GM18870 (cell line): ENCODE measurements around the gene SF3A2.
"Not testable (repeated sequence)": the region's sequence is repeated elsewhere in the genome, so short reads cannot be mapped to it uniquely, and the experiment has no call there.

ENCODE experiments used
- ATAC-seq: cut with Tn5 transposase; IDR thresholded peaks from one replicate; pipeline ENCODE4 v1.9.1; 2021; ENCODE audit warnings: moderate library complexity; ENCODE audit not compliant: unreplicated experiment

Gene SF3A2

DNA sequence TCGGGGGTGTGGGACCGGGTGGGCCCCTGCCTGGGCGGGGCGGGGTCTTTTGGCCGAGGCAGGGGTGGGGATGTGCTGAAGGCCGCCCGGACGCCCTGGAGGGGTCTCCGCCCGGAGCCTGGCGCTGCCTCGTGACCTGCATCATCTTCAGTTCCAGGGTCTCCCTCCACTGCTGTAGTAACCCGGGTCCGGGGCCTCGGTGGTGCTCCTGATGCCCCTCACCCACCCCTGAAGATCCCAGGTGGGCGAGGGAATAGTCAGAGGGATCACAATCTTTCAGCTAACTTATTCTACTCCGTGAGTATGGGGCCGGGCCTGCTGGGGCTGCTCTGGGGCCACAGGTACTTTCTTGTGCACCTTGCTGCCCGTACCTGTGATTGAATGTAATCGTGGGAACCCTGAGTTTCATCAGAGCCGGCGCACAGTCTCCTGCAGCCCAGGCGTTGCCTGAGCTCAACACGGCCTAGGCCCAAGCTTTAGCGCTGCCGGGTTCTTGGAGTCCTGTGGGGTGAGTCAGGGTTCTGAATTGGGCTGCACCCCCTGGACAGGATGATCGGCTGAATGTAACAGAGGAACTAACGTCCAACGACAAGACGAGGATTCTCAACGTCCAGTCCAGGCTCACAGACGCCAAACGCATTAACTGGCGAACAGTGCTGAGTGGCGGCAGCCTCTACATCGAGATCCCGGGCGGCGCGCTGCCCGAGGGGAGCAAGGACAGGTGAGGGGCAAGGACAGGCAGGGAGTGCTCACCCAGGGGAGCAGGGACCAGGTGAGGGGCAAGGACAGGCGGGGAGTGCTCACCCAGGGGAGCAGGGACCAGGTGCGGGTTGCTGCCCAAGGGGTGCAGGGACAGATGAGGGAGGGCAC, 34.8 kb downstream of the SF3A2 start:
- ATAC-seq: no peak

DNA sequence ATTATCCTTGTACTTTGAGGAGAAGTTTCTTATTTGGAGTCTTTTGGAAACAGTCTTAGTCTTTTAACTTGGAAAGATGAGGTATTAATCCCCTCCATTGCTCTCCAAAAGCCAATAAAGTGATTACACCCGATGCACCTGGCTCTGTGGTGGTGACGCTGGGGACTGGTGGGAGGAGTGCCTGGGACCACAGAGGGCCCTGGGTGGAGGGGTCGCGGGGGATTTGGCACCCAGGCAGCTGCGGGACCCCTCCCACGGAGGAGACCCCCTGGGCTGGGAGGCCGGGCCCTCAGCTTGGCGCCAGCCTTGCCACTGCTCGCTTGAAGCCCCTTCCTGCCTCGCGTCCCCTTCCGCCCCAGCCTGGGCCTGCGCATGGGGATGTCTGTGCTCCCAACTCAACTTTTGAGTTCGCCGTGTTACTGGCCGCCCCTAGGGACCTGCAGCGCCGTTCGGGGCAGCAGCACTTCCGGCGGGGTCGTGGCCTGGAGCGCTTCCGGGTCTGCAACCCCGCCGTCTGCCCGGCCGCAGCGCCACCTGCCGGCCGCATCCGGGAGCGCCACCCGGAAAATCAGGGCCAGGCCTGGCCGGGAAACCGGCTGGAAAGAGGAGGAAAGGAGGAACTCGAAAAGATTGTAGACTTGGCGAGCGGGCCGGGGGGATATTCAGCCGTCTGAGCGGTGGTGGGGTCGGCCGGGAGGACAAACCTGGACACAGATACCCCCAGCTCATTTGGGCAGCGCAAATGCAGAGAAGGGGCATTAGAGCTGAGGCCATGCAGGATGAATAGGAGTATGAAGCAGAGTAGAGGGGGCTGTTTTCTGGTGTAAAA, 36.9 kb downstream of the SF3A2 start:
- ATAC-seq: no peak

DNA sequence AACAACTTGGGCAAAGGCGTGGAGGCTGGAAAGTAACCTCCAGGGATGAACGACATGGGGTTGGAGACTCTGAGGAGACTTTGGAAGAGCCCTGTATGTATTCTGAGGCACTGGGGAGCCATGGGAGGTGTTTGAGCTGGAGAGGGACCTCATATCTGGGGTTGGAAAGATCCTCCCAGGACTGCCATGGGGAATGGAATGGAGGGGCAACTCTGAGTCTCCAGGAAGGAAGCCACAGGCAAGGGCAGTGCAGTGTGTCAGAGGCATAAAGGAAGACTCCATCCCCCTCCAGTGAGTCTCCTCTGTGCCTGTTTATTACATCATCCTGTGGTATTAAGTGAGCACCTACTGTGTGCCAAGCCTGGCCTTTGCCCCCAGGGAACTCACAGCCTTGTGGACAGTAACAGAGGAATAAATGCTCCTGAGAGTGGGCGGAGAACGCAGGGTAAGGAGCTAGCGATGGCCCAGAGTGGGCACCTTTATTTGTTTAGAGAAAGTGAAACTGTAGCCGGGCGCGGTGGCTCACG, 37.6 kb downstream of the SF3A2 start:
- ATAC-seq: no peak

DNA sequence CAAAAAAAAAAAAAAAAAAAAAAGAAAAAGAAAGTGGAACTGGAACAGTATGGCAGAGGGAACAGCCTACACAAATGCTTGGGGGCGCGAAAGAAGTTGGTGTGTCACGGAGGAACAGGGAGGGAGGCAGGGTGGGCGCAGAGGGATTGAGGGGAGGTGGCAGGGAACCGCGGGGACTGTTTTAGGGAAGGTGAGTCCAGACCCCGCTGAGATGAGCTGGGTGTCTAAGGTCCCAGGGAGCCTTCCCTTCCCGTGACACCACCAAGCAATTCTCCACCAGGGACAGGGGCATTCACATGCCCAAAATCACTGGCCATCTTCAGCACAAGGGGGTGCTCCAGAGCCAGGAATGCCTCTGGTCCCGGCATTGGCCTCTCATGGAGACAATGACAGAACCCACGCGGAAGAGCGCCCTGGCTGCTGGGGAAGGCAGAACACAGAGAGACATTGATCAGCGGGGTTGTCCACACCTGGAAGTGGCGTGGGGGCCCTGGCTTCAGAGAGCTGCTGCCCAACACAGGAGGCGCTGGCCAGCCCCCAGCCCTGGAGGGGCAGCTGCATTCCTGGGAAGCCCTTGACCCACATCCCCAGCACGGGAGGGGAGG, 38.4 kb downstream of the SF3A2 start:
- ATAC-seq: no peak

DNA sequence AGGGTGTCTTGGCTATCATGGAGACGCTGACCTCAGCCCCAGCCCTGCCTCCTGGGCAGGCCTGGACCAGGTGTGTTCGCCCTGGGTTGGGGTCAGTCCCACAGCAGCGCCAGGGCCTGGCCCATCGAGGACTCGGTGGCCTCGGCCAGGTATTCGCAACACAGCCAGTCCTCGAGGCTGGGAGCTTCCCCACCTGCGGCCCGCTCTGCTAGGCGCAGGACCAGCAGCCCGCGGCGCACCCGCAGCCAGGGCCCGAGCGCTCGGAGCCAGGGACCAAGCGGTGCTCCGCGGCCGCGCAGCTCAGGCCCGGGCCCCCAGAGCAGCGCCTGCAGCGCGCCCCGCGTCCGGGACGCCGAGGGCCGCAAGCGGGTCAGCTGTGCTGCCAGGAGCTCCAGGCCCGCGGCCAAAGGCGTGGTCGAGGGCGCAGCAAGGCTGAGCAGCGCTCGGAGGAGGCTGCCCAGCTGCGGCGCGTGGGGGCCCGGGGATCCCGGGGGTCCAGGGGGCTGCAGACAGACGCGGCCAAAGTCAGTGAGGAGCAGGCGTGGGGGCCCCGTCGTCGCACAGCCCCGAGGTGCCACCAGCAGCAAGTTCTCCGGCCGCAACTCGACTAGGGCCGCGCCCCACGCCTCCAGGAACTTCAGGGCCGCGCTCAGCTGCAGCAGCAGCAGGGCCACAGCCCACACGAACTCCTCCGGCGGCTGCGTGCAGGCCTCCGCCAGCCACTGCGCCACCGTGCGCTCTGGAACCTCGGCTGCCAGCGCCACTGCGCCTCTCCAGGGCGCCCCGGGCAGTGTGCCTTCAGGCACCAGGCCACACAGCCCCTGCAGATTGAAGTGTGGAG, 39.2 kb downstream of the SF3A2 start:
- no peak for ATAC-seq

DNA sequence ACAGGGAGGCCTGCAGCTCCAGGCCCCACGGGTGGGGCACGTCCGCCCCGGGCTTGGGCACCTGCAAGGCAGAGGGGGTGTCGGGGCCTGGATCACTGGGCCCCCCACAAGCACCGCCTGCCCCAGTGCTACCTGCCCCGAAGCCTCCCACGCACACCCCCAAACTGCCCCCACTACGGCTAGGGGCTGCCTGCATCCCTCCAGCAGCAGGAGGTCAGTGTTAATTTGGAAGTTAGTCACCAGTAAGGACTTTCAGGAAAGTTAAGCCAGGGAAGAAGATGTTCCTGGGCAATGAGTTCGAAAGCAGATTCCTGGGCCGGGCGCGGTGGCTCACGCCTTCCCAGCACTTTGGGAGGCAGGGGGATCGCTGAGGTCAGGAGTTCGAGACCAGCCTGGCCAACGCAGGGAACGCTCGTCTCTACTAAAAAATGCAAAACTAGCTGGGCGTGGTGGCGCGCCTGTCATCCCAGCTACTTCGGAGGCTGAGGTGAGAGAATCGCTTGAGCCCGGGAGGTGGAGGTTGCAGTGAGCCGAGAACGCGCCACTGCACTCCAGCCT, 39.9 kb downstream of the SF3A2 start:
- no peak for ATAC-seq

DNA sequence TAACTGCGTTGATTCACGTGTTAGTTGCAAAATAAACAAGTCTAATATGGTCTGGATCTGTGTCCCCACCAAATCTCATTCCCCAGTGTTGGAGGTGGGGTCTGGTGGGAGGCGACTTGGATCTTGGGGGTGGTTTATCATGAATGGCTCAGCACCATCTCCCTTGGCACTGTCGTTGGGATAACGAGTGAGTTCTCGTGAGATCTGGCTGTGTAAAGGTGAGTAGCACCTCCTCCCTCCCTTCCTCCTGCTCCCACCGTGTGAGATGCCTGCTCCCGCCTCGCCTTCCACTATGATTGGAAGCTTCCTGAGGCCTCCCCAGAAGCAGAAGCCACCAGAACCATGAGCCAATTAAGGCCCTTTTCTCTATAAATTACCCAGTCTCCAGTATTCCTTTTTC, 40.5 kb downstream of the SF3A2 start:
- no peak for ATAC-seq

DNA sequence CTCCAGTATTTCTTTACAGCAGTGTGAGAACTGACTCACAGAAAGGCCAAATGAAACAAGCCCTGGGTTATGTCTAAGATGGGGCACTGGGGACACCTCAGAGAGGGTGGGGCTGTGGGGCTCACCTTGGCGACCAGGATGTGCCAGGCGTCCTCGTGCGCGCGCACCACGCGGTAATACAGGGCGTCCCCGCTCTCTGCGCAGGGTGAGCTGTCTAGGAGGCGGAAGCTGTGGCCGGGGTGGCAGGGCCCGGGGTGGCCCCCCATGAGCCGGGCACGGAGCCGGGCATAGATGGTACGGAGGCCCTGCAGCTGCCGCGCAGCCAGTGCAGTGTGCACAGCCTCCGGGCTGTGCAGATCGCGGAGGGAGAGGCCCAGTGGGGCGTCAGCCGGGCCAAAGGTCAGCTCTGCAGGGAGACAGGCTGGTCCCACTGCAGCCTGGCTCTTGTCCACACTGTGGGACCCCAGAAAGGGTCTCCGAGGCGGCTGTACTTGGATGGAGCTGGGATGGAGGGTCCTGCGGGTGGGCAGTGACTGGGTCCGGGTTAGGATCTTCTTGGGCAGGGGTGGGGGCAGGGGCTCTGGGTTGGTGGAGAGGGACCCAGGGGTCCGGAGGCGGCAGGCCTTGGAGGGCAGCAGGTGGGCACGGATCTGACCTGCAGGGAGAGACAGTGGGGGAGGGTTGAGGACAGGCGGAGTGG, 42.0 kb downstream of the SF3A2 start:
- ATAC-seq: no peak

DNA sequence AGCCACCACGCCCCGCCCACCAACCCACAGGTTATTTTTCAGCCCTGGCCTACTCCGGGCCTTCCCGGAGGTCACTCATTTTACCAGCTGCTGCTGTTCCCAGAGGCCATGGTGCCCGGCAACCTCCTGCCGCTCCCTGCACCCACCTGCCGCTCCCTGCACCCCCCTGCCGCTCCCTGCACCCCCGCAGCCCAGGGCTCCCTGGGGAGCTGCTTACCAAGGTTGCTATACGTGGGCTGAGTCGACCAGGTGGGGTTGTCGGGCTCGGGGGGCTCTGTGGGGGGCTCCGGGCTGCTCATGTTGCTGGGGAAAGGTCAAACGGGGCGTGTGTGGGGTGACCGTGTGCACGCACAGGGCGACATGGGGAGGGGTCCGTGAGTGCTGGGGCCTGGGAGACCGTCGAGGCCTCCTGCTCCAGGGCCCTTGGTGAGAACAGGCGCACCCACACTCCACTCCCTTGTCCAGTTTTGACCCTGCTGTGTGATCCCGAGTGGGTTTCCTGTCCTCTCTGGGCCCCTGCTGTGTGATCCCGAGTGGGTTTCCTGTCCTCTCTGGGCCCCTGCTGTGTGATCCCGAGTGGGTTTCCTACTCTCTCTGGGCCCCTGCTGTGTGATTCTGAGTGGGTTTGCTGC, 44.1 kb downstream of the SF3A2 start:
- ATAC-seq: no peak

DNA sequence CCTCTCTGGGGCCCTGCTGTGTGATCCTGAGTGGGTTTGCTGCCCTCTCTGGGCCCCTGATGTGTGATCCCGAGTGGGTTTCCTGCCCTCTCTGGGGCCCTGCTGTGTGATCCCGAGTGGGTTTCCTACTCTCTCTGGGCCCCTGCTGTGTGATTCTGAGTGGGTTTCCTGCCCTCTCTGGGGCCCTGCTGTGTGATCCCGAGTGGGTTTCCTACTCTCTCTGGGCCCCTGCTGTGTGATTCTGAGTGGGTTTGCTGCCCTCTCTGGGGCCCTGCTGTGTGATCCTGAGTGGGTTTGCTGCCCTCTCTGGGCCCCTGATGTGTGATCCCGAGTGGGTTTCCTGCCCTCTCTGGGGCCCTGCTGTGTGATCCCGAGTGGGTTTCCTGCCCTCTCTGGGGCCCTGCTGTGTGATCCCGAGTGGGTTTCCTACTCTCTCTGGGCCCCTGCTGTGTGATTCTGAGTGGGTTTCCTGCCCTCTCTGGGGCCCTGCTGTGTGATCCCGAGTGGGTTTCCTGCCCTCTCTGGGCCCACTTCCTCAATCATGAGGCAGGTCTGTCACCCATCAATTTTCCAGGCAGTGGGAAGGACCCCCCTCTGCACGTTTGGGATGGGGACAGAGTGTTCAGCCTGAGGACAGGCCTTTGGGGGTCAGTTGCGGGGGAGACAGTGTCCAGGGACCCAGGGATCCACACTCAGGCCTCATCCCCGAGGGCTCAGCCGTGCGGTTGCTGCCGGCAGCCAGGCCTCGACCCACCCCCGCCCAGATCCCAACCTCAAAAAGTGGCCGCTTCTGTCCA, 44.8 kb downstream of the SF3A2 start:
- not testable (repeated sequence) for ATAC-seq

DNA sequence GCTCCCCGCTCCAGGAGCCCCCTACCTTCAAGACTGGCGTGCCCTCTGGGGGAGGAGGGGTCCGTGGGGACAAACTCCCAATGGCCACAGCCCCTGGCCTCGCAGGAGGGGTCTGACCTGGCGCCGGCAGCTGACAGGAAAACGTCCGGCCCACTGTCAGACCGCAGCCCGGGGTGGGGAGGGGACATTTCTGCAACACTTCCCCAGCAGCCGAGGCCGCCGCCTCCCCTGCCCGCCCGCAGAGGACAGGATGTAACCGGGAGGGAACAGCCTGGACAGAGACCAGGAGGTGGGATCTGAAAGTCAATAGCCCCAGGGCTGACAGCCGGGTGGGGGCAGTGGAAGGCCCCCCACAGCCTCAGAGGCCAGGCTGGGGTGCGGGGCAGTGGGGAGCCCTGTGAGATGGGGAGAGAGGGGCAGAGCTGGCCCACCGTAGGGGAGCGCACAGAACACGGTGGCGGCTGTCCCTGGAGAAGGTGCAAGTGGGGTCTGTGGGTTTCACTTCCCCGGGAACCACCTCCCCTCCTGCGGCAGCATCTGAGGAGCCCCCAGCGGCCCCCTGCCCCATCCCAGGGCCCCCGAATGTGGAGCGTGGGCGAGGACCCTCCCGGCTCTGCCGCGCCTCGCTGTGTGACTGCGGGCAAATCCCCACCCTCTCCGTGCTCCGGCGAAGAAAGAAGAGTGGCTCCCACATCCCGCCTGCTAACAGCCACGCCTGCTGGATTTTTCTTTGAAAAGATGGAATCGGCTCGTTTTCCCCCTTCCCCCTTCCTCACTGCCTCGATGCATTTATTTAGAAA, 45.6 kb downstream of the SF3A2 start, which contains the start of gene PEAK3:
PEAK3 (minus strand) TSS at position 114 of the 800 bp plus-strand sequence. CDS start 1,244 bp downstream, outside the sequence.
- ATAC-seq: no peak

DNA sequence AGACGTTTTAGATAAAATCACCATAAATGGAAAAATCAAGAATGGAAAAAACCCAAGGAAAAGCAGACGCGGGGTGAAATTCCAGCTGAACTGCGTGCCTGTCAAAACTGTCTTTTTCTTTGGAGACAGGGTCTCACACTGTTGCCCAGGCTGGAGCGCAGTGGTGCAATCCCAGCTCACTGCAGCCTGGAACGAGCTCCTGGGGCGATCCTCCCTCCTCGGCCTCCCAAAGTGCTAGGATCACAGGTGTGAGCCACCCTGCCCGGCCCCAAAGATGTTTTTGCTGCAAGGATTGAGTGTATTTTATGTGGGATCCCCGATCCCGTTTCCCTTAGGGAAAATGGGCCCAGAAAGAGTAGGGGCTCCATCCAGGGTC, 46.2 kb downstream of the SF3A2 start:
- ATAC-seq: no peak

DNA sequence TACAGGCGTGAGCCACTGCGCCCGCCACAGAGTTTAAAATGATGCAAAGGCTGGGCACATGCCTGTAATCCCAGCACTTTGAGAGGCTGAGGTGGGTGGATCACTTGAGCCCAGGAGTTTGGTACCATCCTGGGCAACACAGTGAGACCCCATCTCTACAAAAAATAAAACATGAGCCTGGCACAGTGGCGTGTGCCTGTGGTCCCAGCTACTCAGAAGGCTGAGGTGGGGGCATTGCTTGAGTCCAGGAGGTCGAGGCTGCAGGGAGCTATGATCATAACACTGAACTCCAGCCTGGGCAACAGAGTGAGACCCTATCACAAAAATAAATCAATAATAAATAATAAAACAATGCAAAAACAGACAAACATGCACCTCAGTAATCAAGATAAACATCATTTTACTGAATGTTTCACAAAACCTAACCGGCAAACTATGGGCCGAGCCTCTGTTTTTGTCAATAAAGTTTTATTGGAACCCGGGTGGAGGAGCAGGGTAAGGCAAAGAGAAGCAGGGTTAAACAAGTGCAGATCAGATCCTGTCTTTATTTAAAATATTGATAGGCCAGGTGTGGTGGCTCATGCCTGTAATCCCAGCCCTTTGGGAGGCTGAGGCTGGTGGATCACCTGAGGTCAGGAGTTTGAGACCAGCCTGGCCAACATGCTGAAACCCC, 47.3 kb downstream of the SF3A2 start:
- no peak for ATAC-seq

DNA sequence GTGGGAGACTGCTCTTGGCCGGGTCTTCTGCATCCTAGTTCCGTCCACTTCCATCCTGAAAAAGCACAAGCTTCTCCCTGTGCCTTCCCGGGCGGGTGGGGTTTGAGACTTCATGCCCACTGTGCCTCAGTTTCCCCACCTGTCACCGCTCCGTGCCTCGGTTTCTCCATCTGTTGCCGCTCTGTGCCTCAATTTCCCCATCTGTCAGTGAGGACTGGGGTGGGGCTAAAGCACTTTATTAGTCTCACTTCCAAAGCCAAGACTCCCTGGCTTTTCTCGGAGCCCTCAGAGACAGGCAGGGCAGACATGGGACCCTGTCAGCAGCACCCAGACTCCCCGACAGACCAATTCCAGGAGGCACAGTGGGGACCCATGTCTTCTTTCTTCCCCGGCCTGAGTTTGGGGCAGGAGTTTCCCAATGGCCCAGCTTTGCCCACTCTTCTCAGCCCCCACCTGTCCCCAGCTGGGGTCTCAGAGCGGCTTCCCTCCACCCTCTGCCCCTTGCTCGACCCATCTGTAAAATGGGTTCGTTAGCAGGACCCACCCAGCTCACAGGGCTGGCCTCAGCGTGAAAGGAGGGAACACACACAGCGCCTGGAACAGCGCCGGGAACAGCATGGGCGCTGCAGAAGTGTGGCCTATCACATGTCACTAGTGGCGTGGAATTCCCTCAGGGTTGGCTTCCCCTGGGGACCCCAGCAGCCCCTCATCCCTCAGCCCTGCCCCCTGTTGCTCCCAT, 49.9 kb downstream of the SF3A2 start:
- ATAC-seq: no peak

DNA sequence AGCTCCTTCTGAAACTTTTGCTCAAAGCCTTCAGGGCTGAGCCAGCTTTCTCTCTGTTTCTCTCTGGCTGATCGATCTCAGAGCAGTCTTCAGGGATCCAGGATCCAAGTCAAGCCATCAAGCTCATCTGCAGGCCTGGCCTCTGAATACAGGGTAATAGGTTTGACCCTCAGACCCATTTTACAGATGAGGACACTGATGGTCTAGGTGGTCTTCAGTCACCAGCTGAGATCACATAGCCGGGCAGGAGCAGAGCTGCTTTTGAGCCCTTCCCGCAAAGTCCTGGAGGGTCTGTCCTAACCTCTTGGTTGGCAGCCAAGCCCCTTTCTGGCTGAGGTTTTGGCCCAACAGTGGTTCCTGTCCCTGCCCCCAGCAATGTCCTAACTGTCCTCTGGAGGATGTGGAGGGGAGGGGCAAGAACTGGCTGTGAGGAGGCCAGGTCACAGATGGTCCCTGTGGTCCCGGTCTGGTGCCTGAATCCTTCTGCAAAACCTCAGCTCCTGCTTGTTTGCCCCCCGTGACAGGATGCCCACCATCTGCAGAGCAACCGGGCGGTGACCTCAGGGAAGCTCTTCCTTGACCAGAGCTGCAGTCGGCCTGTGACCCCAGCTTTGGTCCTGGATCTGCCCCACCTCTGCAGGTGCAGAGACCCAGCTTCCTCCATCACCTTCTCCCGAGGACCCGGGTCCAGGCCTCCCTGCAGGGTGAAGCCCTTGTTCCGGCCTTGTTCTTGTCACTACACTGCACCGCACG, 51.1 kb downstream of the SF3A2 start:
- ATAC-seq: no peak
